CD4-positive, alpha-beta T cell treated with Interleukin-15 for 4 hours (primary cell): ENCODE results near the gene ZNF273.
A peak's percentile ranks its signal among the peaks of the same experiment; 100 is the strongest.
"Not testable (repeated sequence)": the region's sequence is repeated elsewhere in the genome, so short reads cannot be mapped to it uniquely, and the experiment has no call there.

Source experiments
- DNase-seq: peaks from one replicate; pipeline ENCODE4 v3.0.0-alpha.2; 2020; ENCODE audit warnings: low spot score

ZNF273 gene

DNA sequence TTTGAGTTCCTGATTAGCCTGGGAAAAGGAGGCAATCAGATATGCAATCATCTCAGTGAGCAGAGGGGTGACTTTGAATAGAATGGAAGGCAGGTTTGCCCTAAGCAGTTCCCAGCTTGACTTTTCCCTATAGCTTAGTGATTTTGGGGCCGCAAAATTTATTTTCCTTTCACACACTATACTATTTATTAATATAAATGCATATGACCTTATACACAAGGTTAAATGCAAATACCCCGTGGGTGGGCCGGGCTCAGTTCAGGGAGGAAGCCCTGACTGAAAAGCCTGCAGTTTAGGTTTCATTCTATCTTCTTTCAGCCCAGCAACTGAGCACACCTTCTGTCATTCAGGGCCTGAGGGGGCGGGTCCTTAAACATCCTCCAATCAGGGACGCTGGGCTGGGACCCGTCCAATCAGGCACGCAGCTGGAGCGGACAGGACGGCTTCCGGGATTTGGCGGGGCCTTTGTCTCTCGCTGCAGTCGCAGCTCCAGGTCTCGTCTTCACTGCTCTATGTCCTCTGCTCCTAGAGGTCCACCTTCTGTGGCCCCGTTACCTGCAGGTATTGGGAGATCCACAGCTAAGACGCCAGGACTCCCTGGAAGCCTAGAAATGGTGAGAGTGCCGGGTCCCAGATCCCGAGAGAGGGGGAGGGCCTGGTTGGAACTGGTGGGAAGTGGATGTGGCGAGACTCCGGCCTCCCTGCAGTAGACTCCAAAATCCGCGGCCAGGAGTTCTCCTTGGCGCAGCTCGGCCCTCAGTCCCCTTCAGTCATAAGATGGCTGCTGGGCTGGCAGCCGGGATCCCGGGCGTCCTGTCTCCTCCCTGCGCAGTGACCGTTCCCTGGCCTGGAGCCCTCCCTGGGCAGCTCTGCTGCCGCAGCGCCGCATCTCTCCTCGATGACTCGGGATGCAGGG lies at the start of gene ZNF273:
Gene ZNF273 (plus strand): TSS at position 468 of the 916 bp plus-strand sequence. CDS start 45 bp downstream, at position 513.
- peak; percentile 94 for DNase-seq

- no peak for DNase-seq
Observed at GRCh38 chr7:64853679-64854078, 49.4 kb upstream of the ZNF273 start.

- DNase-seq: no peak
Observed at GRCh38 chr7:64854969-64855368, 48.1 kb upstream of the ZNF273 start.

- DNase-seq: no peak
Observed at GRCh38 chr7:64863021-64863420, 40.1 kb upstream of the ZNF273 start.

DNA sequence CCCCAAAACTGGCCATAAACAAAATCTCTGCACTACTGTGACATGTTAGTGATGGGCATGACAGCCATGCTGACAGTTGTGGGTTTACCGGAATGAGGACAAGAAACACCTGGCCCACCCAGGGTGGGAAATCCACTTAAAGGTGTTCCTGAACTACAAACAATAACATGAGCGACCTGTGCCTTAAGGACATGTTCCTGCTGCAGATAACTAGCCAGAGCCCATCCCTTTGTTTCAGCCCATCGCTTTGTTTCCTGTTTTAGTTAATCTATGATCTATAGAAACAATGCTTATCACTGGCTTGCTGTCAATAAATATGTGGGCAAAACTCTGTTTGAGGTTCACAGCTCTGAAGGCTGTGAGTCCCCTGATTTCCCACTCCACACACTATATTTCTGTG lies 39.5 kb upstream of the ZNF273 start:
- not testable (repeated sequence) for DNase-seq

DNA sequence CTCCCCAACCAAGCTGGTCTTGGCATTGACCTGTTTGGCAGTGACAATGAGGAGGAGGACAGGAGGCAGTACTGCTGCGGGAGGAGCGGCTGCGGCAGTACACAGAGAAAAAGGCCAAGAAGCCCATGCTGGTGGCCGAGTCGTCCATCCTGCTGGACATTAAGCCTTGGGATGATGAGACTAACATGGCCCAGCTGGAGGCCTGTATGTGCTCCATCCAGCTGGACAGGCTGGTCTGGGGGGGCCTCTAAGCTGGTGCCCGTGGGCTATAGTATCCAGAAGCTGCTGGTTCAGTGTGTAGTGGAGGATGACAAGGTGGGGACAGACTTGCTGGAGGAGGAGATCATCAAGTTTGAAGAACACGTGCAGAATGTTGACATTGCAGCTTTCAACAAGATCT lies 39.1 kb upstream of the ZNF273 start:
- DNase-seq: no peak

GRCh38 chr7:64867863-64868440 lies 35.1 kb upstream of the ZNF273 start:
- DNase-seq: no peak

- no peak for DNase-seq
Observed at GRCh38 chr7:64868499-64868898, 34.6 kb upstream of the ZNF273 start.

- DNase-seq: no peak
Observed at GRCh38 chr7:64869121-64869725, 33.9 kb upstream of the ZNF273 start.

DNA sequence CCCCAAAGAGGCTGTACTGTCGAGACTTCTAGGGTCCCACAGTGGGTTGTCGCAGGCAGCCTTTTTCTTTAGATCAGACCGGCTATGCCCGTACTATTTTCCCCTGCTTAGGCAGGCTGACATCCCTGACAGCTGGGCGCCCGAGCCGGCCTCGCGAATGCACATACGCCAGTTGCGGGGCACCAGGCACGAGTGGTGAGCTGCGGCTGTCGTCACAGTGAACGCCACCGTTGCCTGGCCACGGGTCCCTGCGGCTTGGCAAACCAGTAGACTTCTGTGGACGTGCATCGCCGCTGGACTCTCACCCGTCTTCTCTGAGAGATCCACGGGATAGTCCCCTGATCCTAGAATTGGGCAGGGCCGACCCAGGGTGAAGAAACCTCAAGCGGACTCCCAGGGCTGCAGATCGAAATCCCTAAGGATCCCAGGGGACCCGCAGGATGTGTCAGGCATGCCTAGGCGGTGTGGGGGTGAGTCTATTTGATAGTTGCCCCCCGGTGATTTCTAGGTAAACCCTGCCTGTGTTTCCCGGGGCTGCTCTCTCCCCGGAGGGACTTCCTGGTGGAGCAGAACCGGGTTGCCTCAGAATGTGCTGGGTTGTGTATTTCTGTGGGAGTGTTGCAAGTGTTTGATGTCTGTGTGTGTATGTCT lies 33.0 kb upstream of the ZNF273 start:
- no peak for DNase-seq

- DNase-seq: no peak
Observed at GRCh38 chr7:64870656-64871055, 32.4 kb upstream of the ZNF273 start.

DNA sequence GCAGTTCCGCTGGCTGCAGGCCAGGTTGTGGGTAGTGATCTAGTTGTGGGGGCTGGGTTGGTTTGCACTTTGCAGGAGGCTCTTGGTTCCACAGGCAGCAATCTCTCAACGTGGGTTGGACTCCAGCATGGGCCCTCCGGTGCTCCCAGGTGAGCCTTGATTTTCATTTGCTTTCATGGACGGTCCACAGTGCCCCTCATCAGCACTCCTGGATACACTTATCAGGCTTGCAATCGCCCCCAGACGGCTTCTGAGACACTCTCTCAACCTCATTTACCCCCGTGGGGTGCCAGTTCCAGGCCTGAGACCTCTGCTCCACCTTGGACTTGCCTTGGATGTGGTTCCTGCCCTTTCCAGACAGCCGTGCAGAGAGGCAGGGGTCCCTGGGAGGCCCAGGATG lies 31.3 kb upstream of the ZNF273 start:
- no peak for DNase-seq

- no peak for DNase-seq
Observed at GRCh38 chr7:64872351-64873154, 30.5 kb upstream of the ZNF273 start.

DNA sequence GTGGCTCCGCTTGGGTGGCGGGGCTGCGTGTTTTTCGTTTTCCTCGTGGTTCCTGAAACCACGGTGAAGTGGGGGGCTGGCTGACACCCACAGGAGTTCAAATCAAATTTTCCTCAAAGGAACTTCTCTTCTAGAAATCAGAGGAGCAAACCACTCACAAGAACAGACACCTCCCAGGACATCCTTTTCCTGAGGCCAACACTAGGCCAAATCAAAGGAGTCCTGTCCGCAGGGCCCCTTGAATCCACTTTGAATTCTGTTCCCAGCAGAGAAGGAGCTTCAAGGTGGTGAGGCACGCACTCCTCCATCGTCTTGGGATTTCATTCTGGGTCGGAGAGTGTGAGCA lies 29.9 kb upstream of the ZNF273 start:
- DNase-seq: no peak

DNA sequence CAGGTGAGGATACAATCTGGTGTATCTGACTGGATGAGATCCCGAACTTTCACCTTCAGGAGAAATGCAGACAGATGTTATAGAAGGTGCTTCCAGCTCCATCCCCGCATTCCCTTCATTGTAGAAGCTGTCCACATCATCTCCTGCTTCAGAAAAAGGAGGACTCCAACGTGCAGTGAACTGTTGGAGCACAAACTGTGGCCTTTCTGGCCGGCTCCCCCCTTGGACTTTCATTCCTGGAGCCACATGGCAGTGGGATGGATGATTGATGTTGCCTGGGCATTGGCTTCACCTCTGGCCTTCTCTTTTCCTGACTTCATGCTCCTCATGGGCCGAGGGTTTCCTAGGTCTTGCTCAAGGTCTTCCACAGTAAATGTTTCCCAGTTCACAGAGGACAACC lies 29.6 kb upstream of the ZNF273 start:
- DNase-seq: no peak

GRCh38 chr7:64874114-64874513 lies 29.0 kb upstream of the ZNF273 start:
- no peak for DNase-seq

DNA sequence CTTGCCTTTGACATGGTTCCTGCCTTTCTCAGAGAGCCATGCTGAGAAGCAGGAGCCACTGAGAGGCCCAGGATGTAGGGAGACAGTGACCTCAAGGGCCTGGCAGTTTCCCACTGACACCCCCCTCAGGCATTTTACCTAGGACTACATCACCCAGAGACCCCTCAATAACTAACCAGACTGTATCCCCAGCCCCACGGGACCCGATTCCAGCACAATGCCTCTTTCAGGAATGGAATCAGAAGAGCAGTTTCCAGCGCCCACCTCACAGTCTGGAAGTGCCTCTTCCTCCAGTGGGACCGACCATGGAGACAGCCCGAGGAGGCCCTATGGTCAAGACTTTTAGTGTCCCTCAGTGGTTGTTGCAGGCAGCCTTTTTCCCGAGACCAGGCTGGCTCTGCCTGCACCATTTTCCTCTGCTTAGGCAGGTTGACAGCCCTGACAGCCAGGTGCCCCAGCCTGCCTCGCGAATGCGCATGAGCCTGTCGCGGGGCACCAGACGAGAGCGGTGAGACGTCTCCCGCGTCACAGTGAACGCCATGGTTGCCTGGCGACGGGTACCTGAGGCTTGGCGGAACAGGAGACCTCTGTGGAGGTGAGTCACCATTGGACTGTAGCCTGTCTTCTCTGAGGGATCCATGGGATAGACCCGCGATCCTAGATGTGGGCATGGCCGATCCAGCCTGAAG lies 28.4 kb upstream of the ZNF273 start:
- no peak for DNase-seq

DNA sequence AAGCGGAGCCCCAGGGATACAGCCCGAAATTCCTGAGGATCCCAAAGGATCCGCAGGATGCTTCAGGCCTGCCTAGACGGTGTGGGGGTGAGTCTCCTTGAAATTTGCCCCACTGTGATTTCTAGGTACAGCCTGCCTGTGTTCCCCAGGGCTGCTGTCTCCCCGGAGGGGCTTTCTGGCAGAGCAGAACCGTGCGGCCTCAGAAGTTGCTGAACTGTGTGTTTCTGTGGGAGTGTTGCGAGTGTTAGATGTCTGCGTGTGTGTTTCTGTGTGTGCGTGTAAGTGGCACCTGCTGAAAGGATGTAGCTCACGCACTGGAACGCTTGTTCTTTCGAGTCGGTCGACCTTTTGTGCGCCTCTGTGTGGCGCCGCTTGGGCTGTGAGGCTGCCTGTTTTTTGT lies 27.8 kb upstream of the ZNF273 start:
- DNase-seq: no peak

DNA sequence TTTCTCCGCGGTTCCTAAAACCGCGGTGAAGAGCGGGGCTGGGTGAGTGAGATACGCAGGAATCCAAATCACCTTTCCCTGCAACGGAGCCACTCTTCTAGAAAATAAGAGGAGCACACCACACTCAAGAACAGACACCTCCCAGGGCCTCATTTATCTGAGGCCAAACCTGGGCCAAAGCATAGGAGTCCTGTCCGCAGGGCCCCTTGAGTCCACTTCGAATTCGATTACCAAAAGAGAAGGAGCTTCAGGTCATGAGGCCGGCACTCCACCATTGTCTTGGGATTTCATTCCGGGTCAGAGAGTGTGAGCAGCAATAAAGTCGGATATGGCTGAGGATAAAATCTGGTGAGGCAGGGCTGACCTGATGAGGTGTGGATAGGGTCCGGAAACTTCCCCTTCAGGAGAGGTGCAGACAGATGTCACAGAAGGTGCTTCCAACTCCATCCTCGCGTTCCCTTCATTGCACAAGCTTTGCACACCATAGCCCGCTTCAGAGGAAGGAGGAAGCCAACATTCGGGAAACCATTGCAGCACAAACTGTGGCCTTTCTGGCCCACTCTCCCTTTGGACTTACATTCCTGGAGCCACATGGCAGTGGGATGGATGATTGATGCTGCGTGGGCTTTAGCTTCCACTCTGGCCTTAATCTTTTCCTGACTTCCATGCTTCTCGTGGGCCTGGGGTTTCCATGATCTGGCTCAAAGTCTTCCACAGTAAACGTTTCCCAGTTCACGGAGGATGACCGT lies 27.2 kb upstream of the ZNF273 start:
- DNase-seq: no peak
